Stomach (tissue), 4 donors: ENCODE results near the gene CIT.

Experiments
- EP300 ChIP-seq: sonication (generic); formaldehyde crosslinking; IDR thresholded peaks from one replicate; pipeline ENCODE4 v1.6.1; 2017; ENCODE audit warnings: antibody characterized with exemption
- POLR2AphosphoS5 ChIP-seq, 3 donors: sonication (generic); formaldehyde crosslinking; IDR thresholded peaks; one replicate each; pipeline ENCODE4 v1.6.1; 2016; ENCODE audit warnings: antibody characterized with exemption in 3 of 3
- TF ChIP-seq, protein P1 (sequence below), 7 experiments: fragments of 450-650 bp in 4 of 7; fragments of 200-600 bp in 3 of 7; sonication (generic) in 3 of 7; IDR thresholded peaks; one replicate each; pipeline ENCODE4 v1.5.1; 2016 to 2019; ENCODE audit warnings: antibody characterized with exemption in 7 of 7, control low read depth in 2 of 7, mild to moderate bottlenecking in 1 of 7

DNA sequence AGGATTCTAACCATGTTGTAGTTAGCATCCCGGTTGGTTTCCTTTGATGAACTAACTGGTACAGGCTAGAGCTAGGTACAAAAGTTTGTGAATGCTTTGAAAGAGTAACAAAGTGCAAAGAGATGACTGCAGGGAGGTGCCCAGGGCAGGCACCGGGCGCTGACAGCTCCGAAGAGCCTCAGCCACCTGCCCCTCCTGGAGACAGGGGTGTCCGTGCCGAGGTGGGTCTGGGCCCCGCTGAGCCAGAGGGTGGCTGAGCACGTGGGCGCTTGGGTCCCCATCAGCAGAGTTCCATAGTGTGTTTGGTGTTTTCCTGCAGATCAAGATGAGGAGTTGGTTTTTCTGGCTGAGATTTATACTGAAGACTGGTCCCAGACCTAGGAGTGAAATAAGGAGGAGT, 189.2 kb downstream of the CIT start:
- TF ChIP-seq, protein P1, sequence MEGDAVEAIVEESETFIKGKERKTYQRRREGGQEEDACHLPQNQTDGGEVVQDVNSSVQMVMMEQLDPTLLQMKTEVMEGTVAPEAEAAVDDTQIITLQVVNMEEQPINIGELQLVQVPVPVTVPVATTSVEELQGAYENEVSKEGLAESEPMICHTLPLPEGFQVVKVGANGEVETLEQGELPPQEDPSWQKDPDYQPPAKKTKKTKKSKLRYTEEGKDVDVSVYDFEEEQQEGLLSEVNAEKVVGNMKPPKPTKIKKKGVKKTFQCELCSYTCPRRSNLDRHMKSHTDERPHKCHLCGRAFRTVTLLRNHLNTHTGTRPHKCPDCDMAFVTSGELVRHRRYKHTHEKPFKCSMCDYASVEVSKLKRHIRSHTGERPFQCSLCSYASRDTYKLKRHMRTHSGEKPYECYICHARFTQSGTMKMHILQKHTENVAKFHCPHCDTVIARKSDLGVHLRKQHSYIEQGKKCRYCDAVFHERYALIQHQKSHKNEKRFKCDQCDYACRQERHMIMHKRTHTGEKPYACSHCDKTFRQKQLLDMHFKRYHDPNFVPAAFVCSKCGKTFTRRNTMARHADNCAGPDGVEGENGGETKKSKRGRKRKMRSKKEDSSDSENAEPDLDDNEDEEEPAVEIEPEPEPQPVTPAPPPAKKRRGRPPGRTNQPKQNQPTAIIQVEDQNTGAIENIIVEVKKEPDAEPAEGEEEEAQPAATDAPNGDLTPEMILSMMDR (IDR thresholded peaks at IDR 0.05), result no peak
- TF ChIP-seq POLR2AphosphoS5 (IDR thresholded peaks at IDR 0.05) (no peak), EP300 (no peak)
